Fibroblast of mammary gland (primary cell): ENCODE data around the gene HS3ST3A1.
"Not testable (repeated sequence)": the region's sequence is repeated elsewhere in the genome, so short reads cannot be mapped to it uniquely, and the experiment has no call there.

ENCODE experiments used
- DNase-seq: peaks from one replicate; pipeline ENCODE4 v3.0.0-alpha.2; 2010; ENCODE audit warnings: low read depth
- H3K4me3 ChIP-seq: 2 replicates; pipeline ENCODE4 v1.5.1; 2011; ENCODE audit warnings: low read depth, mild to moderate bottlenecking, low read length, moderate library complexity; ENCODE audit not compliant: control insufficient read depth
- TF ChIP-seq, protein P1 (sequence below): conservative IDR thresholded peaks from 2 replicates; pipeline ENCODE4 v1.5.1; 2011; ENCODE audit warnings: low read depth, low read length, inconsistent platforms; ENCODE audit not compliant: control insufficient read depth, insufficient read depth

Gene HS3ST3A1

DNA sequence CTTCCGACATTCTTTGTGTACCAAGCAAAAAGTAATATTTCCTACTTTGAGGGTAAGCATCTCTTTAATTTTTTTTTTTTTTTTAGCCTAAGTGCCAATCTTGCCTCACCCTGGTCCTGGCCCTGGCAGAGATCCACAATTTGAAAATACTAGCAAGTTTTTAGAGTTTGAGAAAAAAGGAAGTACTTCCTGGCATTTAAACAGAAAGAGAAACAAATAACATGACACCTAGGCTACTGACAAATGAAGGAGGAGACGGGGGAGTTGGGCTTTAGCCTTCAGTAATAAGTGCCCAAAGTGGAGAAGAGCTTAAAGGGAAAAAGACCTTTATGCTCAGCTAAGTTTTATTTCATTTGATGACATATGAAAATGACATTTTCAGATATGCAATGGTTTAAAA lies 92.8 kb downstream of the HS3ST3A1 start:
- no peak overlapping the region for H3K4me3 ChIP-seq
- TF ChIP-seq, protein P1, sequence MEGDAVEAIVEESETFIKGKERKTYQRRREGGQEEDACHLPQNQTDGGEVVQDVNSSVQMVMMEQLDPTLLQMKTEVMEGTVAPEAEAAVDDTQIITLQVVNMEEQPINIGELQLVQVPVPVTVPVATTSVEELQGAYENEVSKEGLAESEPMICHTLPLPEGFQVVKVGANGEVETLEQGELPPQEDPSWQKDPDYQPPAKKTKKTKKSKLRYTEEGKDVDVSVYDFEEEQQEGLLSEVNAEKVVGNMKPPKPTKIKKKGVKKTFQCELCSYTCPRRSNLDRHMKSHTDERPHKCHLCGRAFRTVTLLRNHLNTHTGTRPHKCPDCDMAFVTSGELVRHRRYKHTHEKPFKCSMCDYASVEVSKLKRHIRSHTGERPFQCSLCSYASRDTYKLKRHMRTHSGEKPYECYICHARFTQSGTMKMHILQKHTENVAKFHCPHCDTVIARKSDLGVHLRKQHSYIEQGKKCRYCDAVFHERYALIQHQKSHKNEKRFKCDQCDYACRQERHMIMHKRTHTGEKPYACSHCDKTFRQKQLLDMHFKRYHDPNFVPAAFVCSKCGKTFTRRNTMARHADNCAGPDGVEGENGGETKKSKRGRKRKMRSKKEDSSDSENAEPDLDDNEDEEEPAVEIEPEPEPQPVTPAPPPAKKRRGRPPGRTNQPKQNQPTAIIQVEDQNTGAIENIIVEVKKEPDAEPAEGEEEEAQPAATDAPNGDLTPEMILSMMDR = no peak
- DNase-seq = peak; percentile 20

DNA sequence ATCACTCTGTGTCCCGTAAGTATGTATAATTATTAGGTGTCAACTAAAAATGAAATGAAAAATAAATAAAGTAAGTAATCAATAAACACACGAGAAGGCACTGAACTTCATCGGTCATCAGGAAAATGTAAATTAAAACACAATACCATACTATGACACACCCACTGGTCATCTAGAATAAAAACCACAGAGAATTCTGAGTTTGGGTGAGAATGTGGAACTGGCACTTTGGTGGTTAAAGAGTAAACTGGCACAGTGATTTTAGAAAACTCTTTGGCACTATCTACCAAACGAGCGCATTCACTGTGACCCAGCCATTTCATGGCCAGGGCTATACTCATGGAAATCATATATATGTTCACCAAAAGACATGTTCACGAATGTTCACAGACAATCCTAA lies 98.2 kb downstream of the HS3ST3A1 start:
- TF ChIP-seq, protein P1 = no peak
- no peak overlapping the region for H3K4me3 ChIP-seq
- no peak for DNase-seq

DNA sequence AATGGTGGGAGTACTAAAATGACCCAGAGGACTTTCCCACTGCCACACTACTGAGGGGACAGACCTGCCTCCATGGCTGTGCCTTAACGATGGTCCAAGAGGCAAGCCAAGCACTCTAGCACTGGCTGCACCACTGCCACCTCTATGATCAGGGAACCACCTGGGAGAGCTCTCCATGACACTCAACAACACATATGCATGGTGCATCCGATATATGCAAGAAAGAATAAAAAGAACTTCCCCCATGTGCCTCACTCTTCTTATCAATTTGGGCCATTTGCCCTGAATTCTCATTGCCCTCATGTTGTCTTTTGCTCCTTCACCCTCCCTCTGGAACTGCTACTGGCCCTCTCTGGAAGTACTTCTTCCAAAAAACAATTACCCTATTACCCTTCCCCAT lies 99.5 kb downstream of the HS3ST3A1 start:
- TF ChIP-seq, protein P1 = no peak
- DNase-seq = no peak
- H3K4me3 ChIP-seq = no peak overlapping the region

DNA sequence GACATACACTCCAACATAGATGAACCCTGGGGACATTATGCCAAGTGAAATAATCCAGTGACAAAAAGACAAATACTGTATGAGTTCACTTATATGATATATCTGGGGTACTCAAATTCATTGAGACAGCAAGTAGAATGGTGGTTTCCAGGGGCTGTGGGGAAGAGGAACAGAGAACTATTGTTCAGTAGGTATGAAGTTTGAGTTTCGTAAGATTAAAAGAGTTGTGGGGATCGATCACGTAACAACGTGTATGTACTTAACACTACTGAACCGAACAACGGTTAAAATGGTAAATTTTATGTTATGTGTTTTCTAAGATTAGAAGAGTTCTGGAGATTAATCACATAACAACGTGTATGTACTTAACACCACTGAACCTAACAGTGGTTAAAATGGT lies 100.8 kb downstream of the HS3ST3A1 start:
- TF ChIP-seq, protein P1 = no peak
- H3K4me3 ChIP-seq = no peak overlapping the region
- no peak for DNase-seq

DNA sequence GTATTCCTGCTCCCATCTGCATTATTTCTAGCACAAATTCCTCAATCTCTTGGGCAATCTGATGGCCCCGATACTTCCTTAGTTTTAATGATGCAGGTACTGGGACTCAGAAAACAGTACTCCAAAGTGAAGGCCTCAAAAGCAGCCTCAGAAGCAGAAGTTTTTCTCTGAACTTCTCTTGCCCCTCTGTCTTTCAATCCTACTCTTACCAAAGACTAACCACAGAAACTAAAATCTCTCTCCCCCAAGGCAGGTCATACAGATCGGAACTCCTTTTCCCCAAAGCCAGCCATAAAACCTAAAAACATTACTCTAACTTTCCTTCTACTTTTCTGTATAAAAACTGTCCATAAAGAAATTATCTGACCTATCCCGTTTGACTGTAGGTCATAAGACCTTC lies 103.5 kb downstream of the HS3ST3A1 start:
- H3K4me3 ChIP-seq = no peak overlapping the region
- TF ChIP-seq, protein P1 = no peak
- no peak for DNase-seq

DNA sequence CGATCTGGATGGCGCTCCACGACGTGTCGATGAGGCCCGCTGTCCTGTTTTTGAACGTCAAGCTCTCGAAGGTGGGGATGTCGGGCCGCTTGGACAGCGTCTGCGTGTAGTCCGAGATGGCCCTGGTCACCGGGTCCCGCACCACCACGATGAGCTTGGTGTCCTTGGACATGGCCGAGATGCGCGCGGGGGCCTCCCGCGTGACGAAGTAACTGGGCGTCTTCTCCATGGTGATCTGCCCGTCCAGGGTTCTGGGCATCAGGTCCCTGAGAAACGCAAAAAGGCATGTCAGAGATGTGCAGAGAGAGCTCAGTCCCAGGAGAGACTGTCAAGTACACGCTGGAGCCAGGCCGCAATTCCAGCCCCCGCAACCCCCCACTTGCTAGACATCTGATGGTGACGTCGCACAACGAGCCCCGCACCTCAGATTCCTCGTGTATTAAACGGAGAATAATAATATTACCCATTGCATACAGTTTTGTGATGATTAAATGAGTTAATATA lies 105.1 kb downstream of the HS3ST3A1 start:
- H3K4me3 ChIP-seq, DNase-seq: not testable (repeated sequence)

DNA sequence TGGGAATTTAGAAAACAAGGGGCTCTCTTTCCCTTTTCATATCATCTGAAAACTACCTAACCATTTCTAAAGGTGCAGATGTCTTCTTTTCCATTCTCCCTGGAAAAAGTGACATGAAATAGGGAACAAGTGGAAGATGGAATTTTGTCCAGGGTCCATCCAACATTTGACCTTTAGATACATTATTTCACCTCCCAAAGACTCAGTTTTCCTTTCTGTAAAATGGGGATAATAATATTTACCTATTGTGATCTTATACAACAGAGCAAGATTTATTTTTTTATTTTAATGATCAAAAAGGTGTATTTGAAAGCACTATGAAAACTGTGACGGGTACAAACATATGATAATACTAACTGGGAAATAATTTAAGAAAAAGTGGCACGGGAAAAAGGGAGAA lies 106.3 kb downstream of the HS3ST3A1 start:
- TF ChIP-seq, protein P1 = no peak
- no peak for DNase-seq
- H3K4me3 ChIP-seq = no peak overlapping the region
